Caco-2 (cell line): ENCODE results near the gene EOLA2. TPM values are rescaled to one million over a fixed set of nuclear protein-coding genes. Genes with fewer than 3 reads are reported as not detected.
"Not testable (repeated sequence)": the region's sequence is repeated elsewhere in the genome, so short reads cannot be mapped to it uniquely, and the experiment has no call there.

Experiments used
- BruUV-seq: library from RNA; stranded (reverse); fragments of 400-500 nt; replicated peaks from 2 replicates; lab custom pipeline; 2021; lab: Mats Ljungman, UMichigan
- CTCF ChIA-PET: fragments of 300-600 bp; sonication (Branson Sonifier 250); formaldehyde crosslinking; loops from one replicate; lab custom pipeline; 2022; ENCODE audit warnings: antibody characterized with exemption; lab: Charles Lee
- POLR2A ChIA-PET: fragments of 300-600 bp; sonication (Branson Sonifier 250); formaldehyde crosslinking; loops from one replicate; lab custom pipeline; 2022; ENCODE audit warnings: antibody characterized with exemption; lab: Charles Lee
- DNase-seq, 2 experiments: peaks; one replicate each; pipeline versions ENCODE4 v3.0.0 to v3.0.0-alpha.2; 2020 to 2022
- H3K27me3 ChIP-seq: replicated peaks from 2 replicates; pipeline ENCODE4 v1.6.0; 2011; ENCODE audit warnings: low read length; ENCODE audit not compliant: control insufficient read depth, insufficient read depth
- H3K36me3 ChIP-seq: 2 replicates; pipeline ENCODE4 v1.5.1; 2011; ENCODE audit warnings: low read length; ENCODE audit not compliant: control insufficient read depth, insufficient read depth
- H3K4me1 ChIP-seq: fragments of 250-450 bp; sonication (Bioruptor Pico); 2 replicates; pipeline ENCODE4 v1.5.1; 2020; ENCODE audit warnings: mild to moderate bottlenecking
- H3K4me3 ChIP-seq: 2 replicates; pipeline ENCODE4 v1.5.1; 2011; ENCODE audit warnings: low read depth, mild to moderate bottlenecking, control low read depth, low read length
- H3K9me3 ChIP-seq: fragments of 250-450 bp; sonication (Bioruptor Pico); 2 replicates; pipeline ENCODE4 v1.5.1; 2020; ENCODE audit warnings: mild to moderate bottlenecking, moderate library complexity
- H3K27ac Mint-ChIP-seq: one replicate; pipeline ENCODE4 v1.8.0; 2022; ENCODE audit warnings: mixed read lengths; ENCODE audit not compliant: unreplicated experiment
- H3K27me3 Mint-ChIP-seq: one replicate; pipeline ENCODE4 v1.8.0; 2022; ENCODE audit warnings: mixed read lengths; ENCODE audit not compliant: insufficient read depth, unreplicated experiment
- H3K36me3 Mint-ChIP-seq: one replicate; pipeline ENCODE4 v1.8.0; 2022; ENCODE audit warnings: mild to moderate bottlenecking, mixed read lengths; ENCODE audit not compliant: insufficient read depth, unreplicated experiment
- H3K4me1 Mint-ChIP-seq: one replicate; pipeline ENCODE4 v1.8.0; 2022; ENCODE audit warnings: low read depth, mixed read lengths; ENCODE audit not compliant: unreplicated experiment
- H3K4me3 Mint-ChIP-seq: one replicate; pipeline ENCODE4 v1.8.0; 2022; ENCODE audit warnings: mild to moderate bottlenecking, moderate library complexity, mixed read lengths; ENCODE audit not compliant: unreplicated experiment
- H3K9me3 Mint-ChIP-seq: one replicate; pipeline ENCODE4 v1.8.0; 2022; ENCODE audit warnings: mixed read lengths; ENCODE audit not compliant: unreplicated experiment
- intact Hi-C: fragments of 100-400 bp; cut with micrococcal nuclease; formaldehyde crosslinking; loops from one replicate; pipeline ENCODE4 v1.10.0; 2022; ENCODE audit not compliant: unreplicated experiment
- total RNA-seq: library from RNA; stranded (reverse); gene quantifications from 2 replicates; pipeline ENCODE4 v1.2.3, GENCODE V29; 2022

Gene EOLA2
- total RNA-seq, 1 experiment from 2014 or later, result 32.1 TPM

- intact Hi-C loops, CTCF ChIA-PET, H3K27ac Mint-ChIP-seq, H3K4me1 Mint-ChIP-seq, H3K27me3 ChIP-seq, BruUV-seq, H3K4me3 ChIP-seq, H3K4me1 ChIP-seq, H3K36me3 Mint-ChIP-seq, DNase-seq, H3K9me3 Mint-ChIP-seq, H3K4me3 Mint-ChIP-seq, H3K9me3 ChIP-seq, H3K27me3 Mint-ChIP-seq, H3K36me3 ChIP-seq: not testable (repeated sequence)
- POLR2A ChIA-PET, result interaction anchor here (0.6 kb wide), 1 partner anchor 819 kb away, joined by 4 read pairs; no protein-coding TSS in a partner anchor
Measured at GRCh38 chrX:149932150-149932549, 6.1 kb downstream of the EOLA2 start.

DNA sequence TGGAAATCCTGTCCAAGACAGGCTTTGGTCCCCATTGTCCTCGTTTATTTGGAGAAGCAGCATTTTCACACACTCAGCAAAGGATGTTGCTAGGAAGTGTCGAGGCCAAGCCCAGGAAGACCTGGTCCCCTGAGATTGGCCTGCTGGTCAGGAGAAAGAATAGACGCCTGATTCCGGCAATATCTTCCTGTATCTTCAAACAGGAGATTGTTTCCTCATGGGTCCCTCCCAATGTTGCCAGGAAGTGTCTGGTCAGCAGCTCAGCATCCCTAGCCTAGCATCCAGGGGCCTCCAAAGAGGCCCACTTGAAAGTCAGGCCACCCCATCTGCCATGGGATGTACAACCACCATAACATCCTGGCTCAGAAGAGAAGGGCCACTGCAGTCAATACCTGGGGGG is 6.9 kb downstream of the EOLA2 start:
- H3K4me3 Mint-ChIP-seq, H3K9me3 Mint-ChIP-seq, BruUV-seq, H3K27ac Mint-ChIP-seq, CTCF ChIA-PET, H3K9me3 ChIP-seq, H3K4me3 ChIP-seq, intact Hi-C loops, H3K4me1 ChIP-seq, H3K27me3 Mint-ChIP-seq, H3K4me1 Mint-ChIP-seq, POLR2A ChIA-PET, H3K27me3 ChIP-seq, H3K36me3 Mint-ChIP-seq, H3K36me3 ChIP-seq, DNase-seq: not testable (repeated sequence)

DNA sequence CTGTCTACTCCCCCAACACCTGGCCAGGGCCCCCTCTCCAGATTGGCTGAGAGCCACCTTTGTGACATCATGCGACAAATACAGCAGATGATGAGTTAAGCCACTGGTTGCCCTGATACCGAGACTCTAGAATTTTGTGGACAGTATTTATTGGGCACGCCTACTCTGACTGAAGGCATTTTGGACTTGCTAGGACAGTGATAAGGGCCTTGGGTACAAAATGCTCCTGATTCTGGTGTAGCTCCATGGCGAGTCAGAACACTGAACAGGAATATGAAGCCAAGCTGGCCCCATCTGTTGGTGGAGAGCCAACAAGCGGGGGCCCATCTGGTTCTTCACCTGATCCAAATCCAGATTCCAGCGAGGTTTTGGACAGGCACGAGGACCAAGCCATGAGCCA is 8.9 kb downstream of the EOLA2 start, which contains the start of gene HSFX4:
Gene HSFX4 (plus strand): TSS at position 174 of the 400 bp plus-strand sequence. CDS start 72 bp downstream, at position 246.
- H3K27me3 ChIP-seq, H3K36me3 ChIP-seq, H3K4me1 Mint-ChIP-seq, H3K4me3 Mint-ChIP-seq, H3K9me3 ChIP-seq, DNase-seq, H3K4me3 ChIP-seq, H3K9me3 Mint-ChIP-seq, intact Hi-C loops, H3K4me1 ChIP-seq, CTCF ChIA-PET, H3K27me3 Mint-ChIP-seq, POLR2A ChIA-PET, H3K36me3 Mint-ChIP-seq, BruUV-seq, H3K27ac Mint-ChIP-seq: not testable (repeated sequence)

DNA sequence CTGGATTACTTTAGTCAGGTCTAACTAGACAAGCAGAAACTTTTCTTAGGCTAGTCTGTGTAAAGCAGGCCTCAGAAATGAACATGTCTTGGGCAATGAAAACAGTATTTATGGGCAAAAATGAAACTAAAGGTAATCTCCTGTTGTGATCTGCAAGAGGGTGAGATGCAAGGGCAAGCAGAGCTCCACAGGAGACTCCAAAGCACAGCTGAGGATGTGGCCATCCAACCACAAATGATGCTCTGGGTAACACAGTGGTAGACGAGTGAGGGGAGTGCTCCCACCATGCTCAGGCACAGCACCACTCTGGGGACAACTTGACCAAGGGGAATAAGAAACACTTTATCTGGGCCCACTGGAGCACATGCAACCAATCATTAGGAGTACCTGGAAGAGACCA is 9.7 kb downstream of the EOLA2 start:
- H3K9me3 ChIP-seq, H3K36me3 Mint-ChIP-seq, H3K4me1 ChIP-seq, H3K27me3 Mint-ChIP-seq, H3K9me3 Mint-ChIP-seq, CTCF ChIA-PET, BruUV-seq, POLR2A ChIA-PET, H3K27ac Mint-ChIP-seq, H3K4me1 Mint-ChIP-seq, DNase-seq, H3K4me3 ChIP-seq, H3K27me3 ChIP-seq, H3K36me3 ChIP-seq, intact Hi-C loops, H3K4me3 Mint-ChIP-seq: not testable (repeated sequence)

DNA sequence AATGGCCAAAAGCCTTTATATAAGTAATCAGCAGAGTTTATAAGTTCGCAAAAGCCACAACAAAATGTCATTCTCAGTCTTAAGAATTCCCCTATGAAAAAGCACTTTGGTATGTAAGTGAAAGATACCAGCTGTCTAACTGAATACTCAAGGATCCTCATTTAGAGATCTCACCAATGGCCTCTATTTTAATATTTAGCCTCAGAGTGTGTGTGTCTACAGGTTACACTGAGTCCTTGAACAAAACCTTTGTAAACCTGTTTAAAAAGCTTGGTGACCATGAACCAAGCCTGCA is 10.4 kb downstream of the EOLA2 start:
- BruUV-seq, H3K36me3 ChIP-seq, H3K27ac Mint-ChIP-seq, H3K36me3 Mint-ChIP-seq, H3K9me3 ChIP-seq, POLR2A ChIA-PET, H3K27me3 Mint-ChIP-seq, H3K4me3 ChIP-seq, H3K4me1 ChIP-seq, intact Hi-C loops, H3K9me3 Mint-ChIP-seq, H3K4me3 Mint-ChIP-seq, H3K27me3 ChIP-seq, DNase-seq, CTCF ChIA-PET, H3K4me1 Mint-ChIP-seq: not testable (repeated sequence)

GRCh38 chrX:149927245-149927963 is 10.9 kb downstream of the EOLA2 start:
- CTCF ChIA-PET, H3K27ac Mint-ChIP-seq, intact Hi-C loops, H3K36me3 ChIP-seq, H3K36me3 Mint-ChIP-seq, H3K4me1 Mint-ChIP-seq, H3K9me3 Mint-ChIP-seq, H3K9me3 ChIP-seq, H3K4me3 ChIP-seq, H3K27me3 ChIP-seq, H3K27me3 Mint-ChIP-seq, DNase-seq, H3K4me3 Mint-ChIP-seq, POLR2A ChIA-PET, H3K4me1 ChIP-seq, BruUV-seq: not testable (repeated sequence)

DNA sequence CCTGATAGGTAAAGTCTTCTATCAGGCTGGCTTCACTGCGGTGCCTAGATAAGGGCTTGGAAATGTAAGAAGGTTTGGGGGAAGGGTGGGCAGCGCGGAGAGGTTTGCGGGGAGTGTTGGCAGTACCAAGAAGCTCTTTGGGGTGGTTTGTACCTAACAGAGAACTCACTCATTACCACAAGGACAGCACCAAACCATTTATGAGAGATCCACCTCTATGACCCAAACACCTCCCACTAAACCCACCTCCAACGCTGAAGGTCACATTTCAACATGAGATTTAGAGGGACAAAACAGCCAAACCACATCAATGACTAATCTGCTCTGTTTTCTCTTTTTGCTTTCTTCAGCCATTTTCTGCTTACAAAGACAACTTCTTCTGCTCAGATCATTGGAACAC is 13.9 kb downstream of the EOLA2 start:
- H3K27me3 ChIP-seq, H3K27me3 Mint-ChIP-seq, DNase-seq, BruUV-seq, H3K4me1 Mint-ChIP-seq, H3K36me3 Mint-ChIP-seq, H3K4me3 Mint-ChIP-seq, H3K4me3 ChIP-seq, intact Hi-C loops, H3K36me3 ChIP-seq, POLR2A ChIA-PET, H3K9me3 ChIP-seq, H3K9me3 Mint-ChIP-seq, H3K4me1 ChIP-seq, CTCF ChIA-PET, H3K27ac Mint-ChIP-seq: not testable (repeated sequence)
